ENCODE results near the gene KHDRBS2. TPM values are rescaled to one million over a fixed set of nuclear protein-coding genes. Genes with fewer than 3 reads are reported as not detected.

KHDRBS2 gene
- total RNA-seq, 1 experiment from 2014 or later: 1.2 TPM

- no peak for DNase-seq (ENCODE audit: low spot score)
- H3K4me1 Mint-ChIP-seq: no peaks in the 10 kb centered on the region
- no peak overlapping the region for H3K27ac Mint-ChIP-seq
- ChIA-PET CTCF (interaction anchor here (1.5 kb wide), 1 partner anchor 33 kb away, joined by 3 read pairs; no protein-coding TSS in a partner anchor), POLR2A (no interaction called here)
- H3K4me3 Mint-ChIP-seq: no peak overlapping the region
- no peaks in the 10 kb centered on the region for H3K36me3 Mint-ChIP-seq
- no peaks in the 10 kb centered on the region for H3K27me3 Mint-ChIP-seq (ENCODE audit: low read depth)
- ATAC-seq: no peak
- TF ChIP-seq ZNF263 (CRISPR knock-in tag; IDR thresholded peaks at IDR 0.05; ENCODE audit: low read depth): no peak
- TF ChIP-seq EMX1 (CRISPR knock-in tag; IDR thresholded peaks at IDR 0.05): no peak
- TF ChIP-seq FOXP1 (CRISPR knock-in tag; IDR thresholded peaks at IDR 0.05; ENCODE audit: borderline replicate concordance): no peak
- no peak for TF ChIP-seq SOX15 (CRISPR knock-in tag; IDR thresholded peaks at IDR 0.05)
- no peak for TF ChIP-seq ATF3 (CRISPR knock-in tag; conservative IDR thresholded peaks at IDR 0.05)
- TF ChIP-seq TEAD1 (CRISPR knock-in tag; IDR thresholded peaks at IDR 0.05): no peak
- no peak for TF ChIP-seq NFYB (CRISPR knock-in tag; conservative IDR thresholded peaks at IDR 0.05; ENCODE audit: low read depth)
- no peak for TF ChIP-seq ATF2 (CRISPR knock-in tag; IDR thresholded peaks at IDR 0.05; ENCODE audit: borderline replicate concordance, low read depth)
- TF ChIP-seq ATF6 (CRISPR knock-in tag; IDR thresholded peaks at IDR 0.05): no peak
- no peak for TF ChIP-seq ZNF121 (CRISPR knock-in tag; IDR thresholded peaks at IDR 0.05)
- no peak for TF ChIP-seq JAZF1 (CRISPR knock-in tag; IDR thresholded peaks at IDR 0.05)
- TF ChIP-seq AR (CRISPR knock-in tag; IDR thresholded peaks at IDR 0.05): no peak
- TF ChIP-seq PREB (CRISPR knock-in tag; IDR thresholded peaks at IDR 0.05; ENCODE audit: borderline replicate concordance): no peak
- no peak for TF ChIP-seq ZNF425 (CRISPR knock-in tag; conservative IDR thresholded peaks at IDR 0.05)
- no peak for TF ChIP-seq CTCF (IDR thresholded peaks at IDR 0.05)
- TF ChIP-seq ZNF396 (CRISPR knock-in tag; IDR thresholded peaks at IDR 0.05; ENCODE audit: borderline replicate concordance): no peak
- TF ChIP-seq OVOL2 (CRISPR knock-in tag; IDR thresholded peaks at IDR 0.05; ENCODE audit: borderline replicate concordance): no peak
- no peak for TF ChIP-seq RELA (CRISPR knock-in tag; IDR thresholded peaks at IDR 0.05; ENCODE audit: borderline replicate concordance)
- no peak for TF ChIP-seq SMAD3 (CRISPR knock-in tag; IDR thresholded peaks at IDR 0.05; ENCODE audit: borderline replicate concordance)
- no peak for TF ChIP-seq E2F5 (CRISPR knock-in tag; IDR thresholded peaks at IDR 0.05)
- H3K9me3 Mint-ChIP-seq: peaks cover 11% of the 10 kb centered on the region
Observed at GRCh38 chr6:61841958-61842357, 444.1 kb downstream of the KHDRBS2 start.
